ENCODE measurements around the gene C2CD2L. TPM values are rescaled to one million over a fixed set of nuclear protein-coding genes. Genes with fewer than 3 reads are reported as not detected.
A peak's percentile ranks its signal among the peaks of the same experiment; 100 is the strongest.
"Not testable (repeated sequence)": the region's sequence is repeated elsewhere in the genome, so short reads cannot be mapped to it uniquely, and the experiment has no call there.

Gene C2CD2L
- total RNA-seq, 2 donors from 2014 or later, result 21.0 to 21.1 TPM

DNA sequence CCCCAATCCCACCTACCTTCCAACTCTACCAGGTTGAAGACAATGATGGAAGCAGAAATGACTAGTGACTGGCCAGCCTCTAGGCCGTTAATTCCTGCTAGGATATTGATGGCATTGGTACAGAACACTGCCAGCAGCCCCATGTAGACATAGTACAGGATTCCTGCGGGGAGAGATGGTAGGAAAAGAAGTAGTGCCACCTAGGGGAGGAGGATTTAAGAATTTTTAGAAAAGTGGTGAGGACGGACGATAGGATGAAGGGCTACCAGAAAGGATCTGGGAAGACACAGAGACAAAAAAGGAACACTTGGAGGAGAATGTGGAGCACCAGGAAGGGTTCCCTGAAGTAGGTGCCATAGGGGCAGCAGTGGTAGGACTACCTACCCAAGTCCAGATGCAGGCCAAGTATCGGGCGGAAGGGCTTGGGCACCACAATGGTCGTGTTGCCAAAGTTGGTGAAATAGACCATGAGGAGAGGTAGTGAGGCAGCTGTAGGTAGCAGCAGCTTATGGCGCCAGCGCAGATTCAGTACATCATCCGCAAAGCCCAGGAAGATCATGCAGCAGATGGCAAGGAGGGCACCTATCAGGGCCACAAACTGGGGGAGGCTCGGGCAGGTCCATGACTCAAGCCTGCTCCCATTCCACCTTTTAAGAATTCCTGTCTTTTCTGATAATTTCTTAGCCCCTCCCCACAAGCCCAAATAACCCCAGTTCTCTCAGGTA, 6.7 kb upstream of the C2CD2L start:
- H3K27me3 Mint-ChIP-seq (ENCODE audit: low read depth), result no peaks in the 10 kb centered on the region
- ATAC-seq (replicated peaks in 1 of 2) (no peak), DNase-seq (no peak)
- peak overlapping the region; percentile 85 to 92 for H3K4me3 Mint-ChIP-seq
- H3K27ac Mint-ChIP-seq, result peak overlapping the region; percentile 89
- no peaks in the 10 kb centered on the region for H3K9me3 Mint-ChIP-seq
- H3K36me3 Mint-ChIP-seq (ENCODE audit: insufficient read depth in 2 of 2), result peaks cover 11 to 16% of the 10 kb centered on the region in 2 donors
- H3K4me1 Mint-ChIP-seq (ENCODE audit: low read depth), result peaks cover 64% of the 10 kb centered on the region

- Mint-ChIP-seq H3K4me3 (peak overlapping the region; percentile 85 to 92), H3K27me3 (ENCODE audit: low read depth) (no peaks in the 10 kb centered on the region), H3K9me3 (no peaks in the 10 kb centered on the region), H3K36me3 (ENCODE audit: insufficient read depth in 2 of 2) (peaks cover 11 to 16% of the 10 kb centered on the region in 2 donors), H3K4me1 (ENCODE audit: low read depth) (peaks cover 58% of the 10 kb centered on the region), H3K27ac (peak overlapping the region; percentile 95)
- ATAC-seq (replicated peaks in 1 of 2), result peak; percentile 50 to 59
- peak; percentile 59 to 61 for DNase-seq
Measured at GRCh38 chr11:119100994-119101758, 6.0 kb upstream of the C2CD2L start.

DNA sequence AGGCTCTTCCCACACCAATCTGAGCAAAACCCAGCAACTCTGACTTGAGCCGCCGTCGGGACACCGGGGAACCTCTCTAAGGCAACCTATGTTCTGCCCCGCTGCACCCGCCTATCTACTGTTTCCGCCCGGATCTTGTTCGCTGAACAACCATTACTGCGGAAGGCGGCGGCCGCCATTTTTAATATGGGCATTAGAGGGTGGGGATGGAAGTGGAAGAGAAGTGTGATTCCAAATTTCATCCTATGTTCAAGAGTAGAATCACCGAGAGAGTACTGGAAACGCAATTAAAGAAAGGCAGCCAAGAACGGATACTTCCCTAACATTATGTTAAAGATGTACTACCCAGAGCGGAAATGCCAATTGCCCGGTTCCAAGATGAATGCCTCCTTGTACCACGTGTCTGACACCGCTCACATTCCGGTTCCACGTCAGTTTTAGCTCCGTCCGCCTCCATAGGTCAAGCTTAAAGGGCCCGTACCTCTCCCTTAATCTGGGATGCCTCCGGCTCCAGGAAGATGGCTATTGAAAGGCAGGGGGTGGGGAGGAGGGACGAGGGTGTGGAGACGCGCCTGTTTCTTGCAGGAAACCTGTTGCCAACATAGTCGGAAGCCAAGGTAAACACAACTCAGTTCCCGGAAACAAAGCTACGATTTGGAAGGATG, 5.3 kb upstream of the C2CD2L start, which contains the start of gene DPAGT1:
DPAGT1 (minus strand) TSS at position 95 of the 665 bp plus-strand sequence. CDS start 198 bp downstream, outside the sequence.
- peaks cover 60% of the 10 kb centered on the region for H3K4me1 Mint-ChIP-seq (ENCODE audit: low read depth)
- peak within 1 kb of the TSS; percentile 95 for H3K27ac Mint-ChIP-seq
- H3K9me3 Mint-ChIP-seq, result no peaks in the 10 kb centered on the region
- H3K4me3 Mint-ChIP-seq, result peak within 1 kb of the TSS; percentile 85 to 92
- DNase-seq, result peak; percentile 87 to 90
- no peaks in the 10 kb centered on the region for H3K27me3 Mint-ChIP-seq (ENCODE audit: low read depth)
- peaks cover 11% of the 10 kb centered on the region in 2 donors for H3K36me3 Mint-ChIP-seq (ENCODE audit: insufficient read depth in 2 of 2)
- peak; percentile 85 to 88 for ATAC-seq (replicated peaks in 1 of 2)

GRCh38 chr11:119103161-119103664, 3.9 kb upstream of the C2CD2L start:
- not testable (repeated sequence) for H3K27ac Mint-ChIP-seq; H3K27me3 Mint-ChIP-seq (ENCODE audit: low read depth); H3K36me3 Mint-ChIP-seq (ENCODE audit: insufficient read depth in 2 of 2); DNase-seq; H3K9me3 Mint-ChIP-seq; ATAC-seq (replicated peaks in 1 of 2)
- Mint-ChIP-seq H3K4me3 (peak overlapping the region; percentile 85 to 92), H3K4me1 (ENCODE audit: low read depth) (peaks cover 62% of the 10 kb centered on the region)

DNA sequence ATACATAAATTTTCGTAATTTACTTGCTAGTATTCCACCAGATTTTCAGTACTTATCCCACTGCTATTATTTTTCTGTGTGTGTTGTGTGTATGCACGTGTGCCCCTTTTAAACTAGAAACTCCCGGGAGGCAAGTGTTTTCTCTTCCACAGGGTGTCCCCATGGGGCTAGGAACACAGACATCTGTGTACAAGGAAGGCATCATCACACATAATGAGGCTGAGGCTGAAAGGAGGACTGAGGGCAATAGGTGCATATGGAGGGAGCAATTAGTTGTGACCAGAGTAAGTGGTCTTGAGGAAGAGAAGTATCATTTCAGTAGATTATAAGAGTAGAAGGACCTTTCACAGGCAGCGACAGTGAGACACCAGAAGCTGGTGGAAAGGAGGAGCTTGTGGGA, 3.4 kb upstream of the C2CD2L start:
- H3K9me3 Mint-ChIP-seq, result no peaks in the 10 kb centered on the region
- peaks cover 63% of the 10 kb centered on the region for H3K4me1 Mint-ChIP-seq (ENCODE audit: low read depth)
- peaks cover 6% of the 10 kb centered on the region in 2 donors for H3K36me3 Mint-ChIP-seq (ENCODE audit: insufficient read depth in 2 of 2)
- H3K27ac Mint-ChIP-seq, result no peak overlapping the region
- no peaks in the 10 kb centered on the region for H3K27me3 Mint-ChIP-seq (ENCODE audit: low read depth)
- ATAC-seq (replicated peaks in 1 of 2) (no peak), DNase-seq (no peak)
- H3K4me3 Mint-ChIP-seq, result no peak overlapping the region

- H3K27ac Mint-ChIP-seq, result no peak overlapping the region
- no peaks in the 10 kb centered on the region for H3K27me3 Mint-ChIP-seq (ENCODE audit: low read depth)
- peaks cover 62% of the 10 kb centered on the region for H3K4me1 Mint-ChIP-seq (ENCODE audit: low read depth)
- H3K36me3 Mint-ChIP-seq (ENCODE audit: insufficient read depth in 2 of 2), result peaks cover 2 to 13% of the 10 kb centered on the region in 2 donors
- DNase-seq (peak in 1 of 2 donors; percentile 18), ATAC-seq (replicated peaks in 1 of 2) (peak; percentile 21 to 22)
- no peaks in the 10 kb centered on the region for H3K9me3 Mint-ChIP-seq
- H3K4me3 Mint-ChIP-seq, result peak overlapping the region; percentile 96 to 97
Measured at GRCh38 chr11:119107538-119108145, 498 bp downstream of the C2CD2L start.

- peak in 1 of 2 donors; percentile 20 for ATAC-seq (replicated peaks in 1 of 2)
- H3K27ac Mint-ChIP-seq, result peak overlapping the region; percentile 73
- H3K36me3 Mint-ChIP-seq (ENCODE audit: insufficient read depth in 2 of 2), result peaks cover 2 to 18% of the 10 kb centered on the region in 2 donors
- no peaks in the 10 kb centered on the region for H3K27me3 Mint-ChIP-seq (ENCODE audit: low read depth)
- peak in 1 of 2 donors; percentile 44 for DNase-seq
- H3K4me1 Mint-ChIP-seq (ENCODE audit: low read depth), result peaks cover 57% of the 10 kb centered on the region
- no peaks in the 10 kb centered on the region for H3K9me3 Mint-ChIP-seq
- H3K4me3 Mint-ChIP-seq, result peak overlapping the region; percentile 95 to 97
Measured at GRCh38 chr11:119108146-119108856, 1.2 kb downstream of the C2CD2L start.

DNA sequence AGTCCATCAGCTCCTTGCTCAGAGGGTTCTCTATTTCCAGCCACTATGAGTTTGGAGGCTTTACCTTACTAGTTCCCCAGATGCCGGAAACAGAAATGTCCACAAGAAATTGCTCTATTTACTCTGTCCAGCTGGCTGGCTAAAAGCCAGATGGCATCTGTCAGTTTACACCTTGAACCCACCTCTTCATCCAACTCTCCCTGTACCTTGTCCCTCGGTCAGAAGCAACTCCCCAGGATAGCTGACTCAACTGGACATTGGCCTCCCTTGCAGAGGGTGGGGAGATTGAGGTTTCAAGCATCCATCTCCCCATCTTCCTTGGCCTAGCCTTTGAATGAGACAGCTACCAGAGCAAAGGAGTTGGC, 1.7 kb downstream of the C2CD2L start:
- H3K36me3 Mint-ChIP-seq (ENCODE audit: insufficient read depth in 2 of 2), result peaks cover 2 to 19% of the 10 kb centered on the region in 2 donors
- peak overlapping the region; percentile 95 to 97 for H3K4me3 Mint-ChIP-seq
- no peaks in the 10 kb centered on the region for H3K27me3 Mint-ChIP-seq (ENCODE audit: low read depth)
- H3K27ac Mint-ChIP-seq, result peak overlapping the region; percentile 73
- peaks cover 52% of the 10 kb centered on the region for H3K4me1 Mint-ChIP-seq (ENCODE audit: low read depth)
- DNase-seq, result no peak
- ATAC-seq (replicated peaks in 1 of 2), result no peak
- no peaks in the 10 kb centered on the region for H3K9me3 Mint-ChIP-seq

- H3K36me3 Mint-ChIP-seq (ENCODE audit: insufficient read depth in 2 of 2), result peaks cover 2 to 19% of the 10 kb centered on the region in 2 donors
- ATAC-seq (replicated peaks in 1 of 2) (no peak), DNase-seq (no peak)
- H3K4me3 Mint-ChIP-seq, result peak overlapping the region in 1 of 2 donors; percentile 95
- no peak overlapping the region for H3K27ac Mint-ChIP-seq
- no peaks in the 10 kb centered on the region for H3K9me3 Mint-ChIP-seq
- H3K4me1 Mint-ChIP-seq (ENCODE audit: low read depth), result peaks cover 50% of the 10 kb centered on the region
- H3K27me3 Mint-ChIP-seq (ENCODE audit: low read depth), result no peaks in the 10 kb centered on the region
Measured at GRCh38 chr11:119109843-119110242, 2.7 kb downstream of the C2CD2L start.

DNA sequence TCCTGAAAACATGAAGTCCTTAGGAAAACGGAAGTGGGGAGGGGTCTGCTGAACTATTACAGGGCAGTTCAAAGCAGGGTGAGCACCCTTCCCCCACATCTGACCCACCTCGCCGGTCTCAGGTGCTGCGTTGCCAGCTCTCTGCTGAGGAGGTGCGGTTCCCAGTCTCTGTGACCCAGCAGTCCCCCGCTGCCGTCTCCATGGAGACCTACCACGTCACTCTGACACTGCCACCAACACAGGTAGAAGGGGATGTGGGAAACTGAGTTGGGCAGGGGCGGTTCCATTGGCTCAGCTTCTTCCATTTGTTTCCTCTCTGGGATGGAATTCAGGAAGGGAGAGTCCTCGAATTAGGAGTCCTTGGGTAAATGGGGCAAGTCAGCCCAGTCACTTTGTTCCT, 3.3 kb downstream of the C2CD2L start:
- H3K4me3 Mint-ChIP-seq, result no peak overlapping the region
- ATAC-seq (replicated peaks in 1 of 2) (no peak), DNase-seq (no peak)
- H3K27ac Mint-ChIP-seq, result peak overlapping the region; percentile 16
- H3K9me3 Mint-ChIP-seq, result no peaks in the 10 kb centered on the region
- H3K27me3 Mint-ChIP-seq (ENCODE audit: low read depth), result no peaks in the 10 kb centered on the region
- peaks cover 52% of the 10 kb centered on the region for H3K4me1 Mint-ChIP-seq (ENCODE audit: low read depth)
- peaks cover 4 to 22% of the 10 kb centered on the region in 2 donors for H3K36me3 Mint-ChIP-seq (ENCODE audit: insufficient read depth in 2 of 2)

- peaks cover 55% of the 10 kb centered on the region for H3K4me1 Mint-ChIP-seq (ENCODE audit: low read depth)
- no peak for DNase-seq
- H3K4me3 Mint-ChIP-seq, result no peak overlapping the region
- no peaks in the 10 kb centered on the region for H3K9me3 Mint-ChIP-seq
- no peak overlapping the region for H3K27ac Mint-ChIP-seq
- no peaks in the 10 kb centered on the region for H3K27me3 Mint-ChIP-seq (ENCODE audit: low read depth)
- ATAC-seq (replicated peaks in 1 of 2), result no peak
- peaks cover 4 to 23% of the 10 kb centered on the region in 2 donors for H3K36me3 Mint-ChIP-seq (ENCODE audit: insufficient read depth in 2 of 2)
Measured at GRCh38 chr11:119111361-119111925, 4.3 kb downstream of the C2CD2L start.
